ENCODE data around the gene ZNF784.

Gene ZNF784

DNA sequence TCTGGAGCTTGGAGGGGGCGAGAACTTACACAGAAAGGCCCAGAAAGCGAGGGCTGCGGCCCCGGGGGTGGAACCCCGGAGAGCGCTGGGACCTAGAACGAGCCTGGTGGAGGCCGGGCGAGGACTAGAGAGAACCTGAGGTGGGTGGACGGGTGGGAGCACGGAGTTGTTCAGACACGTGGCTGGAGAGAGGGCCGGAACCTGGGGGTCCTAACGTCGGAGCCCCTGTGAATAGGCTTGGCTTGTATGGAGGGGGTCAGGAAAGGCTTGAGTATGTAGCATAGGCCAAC lies 19.5 kb upstream of the ZNF784 start:
- peak overlapping the region; percentile 80 for H3K4me3 ChIP-seq (ENCODE audit: low read depth, low read length)
- in situ Hi-C loops (cut with HindIII; ENCODE audit: low pct_ligation_motif_present, low sequenced_read_pairs): no loop called here
- H3K27me3 ChIP-seq (replicated peaks): no peaks in the 10 kb centered on the region
- TF ChIP-seq, protein P1, sequence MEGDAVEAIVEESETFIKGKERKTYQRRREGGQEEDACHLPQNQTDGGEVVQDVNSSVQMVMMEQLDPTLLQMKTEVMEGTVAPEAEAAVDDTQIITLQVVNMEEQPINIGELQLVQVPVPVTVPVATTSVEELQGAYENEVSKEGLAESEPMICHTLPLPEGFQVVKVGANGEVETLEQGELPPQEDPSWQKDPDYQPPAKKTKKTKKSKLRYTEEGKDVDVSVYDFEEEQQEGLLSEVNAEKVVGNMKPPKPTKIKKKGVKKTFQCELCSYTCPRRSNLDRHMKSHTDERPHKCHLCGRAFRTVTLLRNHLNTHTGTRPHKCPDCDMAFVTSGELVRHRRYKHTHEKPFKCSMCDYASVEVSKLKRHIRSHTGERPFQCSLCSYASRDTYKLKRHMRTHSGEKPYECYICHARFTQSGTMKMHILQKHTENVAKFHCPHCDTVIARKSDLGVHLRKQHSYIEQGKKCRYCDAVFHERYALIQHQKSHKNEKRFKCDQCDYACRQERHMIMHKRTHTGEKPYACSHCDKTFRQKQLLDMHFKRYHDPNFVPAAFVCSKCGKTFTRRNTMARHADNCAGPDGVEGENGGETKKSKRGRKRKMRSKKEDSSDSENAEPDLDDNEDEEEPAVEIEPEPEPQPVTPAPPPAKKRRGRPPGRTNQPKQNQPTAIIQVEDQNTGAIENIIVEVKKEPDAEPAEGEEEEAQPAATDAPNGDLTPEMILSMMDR (IDR thresholded peaks at IDR 0.05; ENCODE audit: low read depth, low read length, missing control alignments): no peak
- H3K36me3 ChIP-seq (replicated peaks): peaks cover 8% of the 10 kb centered on the region
- H3K27ac ChIP-seq: peak overlapping the region; percentile 19
- DNase-seq: no peak

DNA sequence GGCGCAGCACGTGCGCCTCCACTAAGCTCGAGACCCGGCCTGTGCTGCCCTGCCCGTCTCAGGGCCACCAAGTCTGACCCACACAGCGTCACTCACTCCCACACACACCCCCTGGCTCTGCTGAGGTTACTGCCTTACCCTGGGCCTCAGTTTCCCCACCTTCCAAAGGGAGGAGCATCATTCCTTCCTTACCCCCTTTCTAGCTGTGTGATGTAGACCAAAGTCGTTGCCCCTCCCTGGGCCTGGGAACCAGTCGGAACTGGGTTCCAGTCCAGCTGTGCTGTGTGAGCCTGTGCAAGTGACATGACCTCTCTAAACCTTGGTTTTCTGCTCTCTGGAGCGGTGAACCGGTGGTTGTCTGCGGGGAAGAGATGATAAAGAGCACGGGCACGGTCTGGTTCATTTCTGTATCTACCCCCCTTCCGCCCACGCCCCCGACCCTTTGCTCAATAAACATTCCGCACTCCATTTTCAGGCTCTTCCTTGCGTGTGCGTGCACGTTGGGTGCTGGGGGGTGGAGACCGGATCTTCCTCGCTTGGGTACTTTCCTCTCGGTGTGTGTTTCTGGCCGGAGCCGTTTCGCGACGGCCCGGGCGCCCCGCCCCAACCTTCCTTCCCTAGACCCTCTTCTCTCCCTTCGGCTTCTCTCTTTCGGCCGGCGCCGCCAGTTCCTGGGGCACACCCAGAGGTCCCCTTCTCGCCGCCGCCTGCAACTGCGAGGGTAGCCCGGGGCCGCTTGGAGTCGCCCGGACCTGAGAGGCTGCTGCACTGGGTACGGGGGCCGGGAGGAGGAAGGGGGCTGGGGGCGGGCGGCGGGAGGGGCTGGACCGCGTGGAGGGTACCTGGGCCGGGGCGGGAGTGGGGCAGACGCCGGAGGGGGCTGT lies 18.9 kb upstream of the ZNF784 start, which contains the start of gene ZNF581:
ZNF581 (plus strand) TSS at position 647 of the 884 bp plus-strand sequence. CDS start 923 bp downstream, outside the sequence.
- Histone ChIP-seq H3K36me3 (replicated peaks) (peaks cover 8% of the 10 kb centered on the region), H3K4me3 (ENCODE audit: low read depth, low read length) (peak within 1 kb of the TSS; percentile 80), H3K27me3 (replicated peaks) (no peaks in the 10 kb centered on the region), H3K27ac (peak within 1 kb of the TSS; percentile 19)
- peak; percentile 65 for DNase-seq
- TF ChIP-seq, protein P1 (IDR thresholded peaks at IDR 0.05; ENCODE audit: low read depth, low read length, missing control alignments): no peak
- in situ Hi-C loops (cut with HindIII; ENCODE audit: low pct_ligation_motif_present, low sequenced_read_pairs): no loop called here

DNA sequence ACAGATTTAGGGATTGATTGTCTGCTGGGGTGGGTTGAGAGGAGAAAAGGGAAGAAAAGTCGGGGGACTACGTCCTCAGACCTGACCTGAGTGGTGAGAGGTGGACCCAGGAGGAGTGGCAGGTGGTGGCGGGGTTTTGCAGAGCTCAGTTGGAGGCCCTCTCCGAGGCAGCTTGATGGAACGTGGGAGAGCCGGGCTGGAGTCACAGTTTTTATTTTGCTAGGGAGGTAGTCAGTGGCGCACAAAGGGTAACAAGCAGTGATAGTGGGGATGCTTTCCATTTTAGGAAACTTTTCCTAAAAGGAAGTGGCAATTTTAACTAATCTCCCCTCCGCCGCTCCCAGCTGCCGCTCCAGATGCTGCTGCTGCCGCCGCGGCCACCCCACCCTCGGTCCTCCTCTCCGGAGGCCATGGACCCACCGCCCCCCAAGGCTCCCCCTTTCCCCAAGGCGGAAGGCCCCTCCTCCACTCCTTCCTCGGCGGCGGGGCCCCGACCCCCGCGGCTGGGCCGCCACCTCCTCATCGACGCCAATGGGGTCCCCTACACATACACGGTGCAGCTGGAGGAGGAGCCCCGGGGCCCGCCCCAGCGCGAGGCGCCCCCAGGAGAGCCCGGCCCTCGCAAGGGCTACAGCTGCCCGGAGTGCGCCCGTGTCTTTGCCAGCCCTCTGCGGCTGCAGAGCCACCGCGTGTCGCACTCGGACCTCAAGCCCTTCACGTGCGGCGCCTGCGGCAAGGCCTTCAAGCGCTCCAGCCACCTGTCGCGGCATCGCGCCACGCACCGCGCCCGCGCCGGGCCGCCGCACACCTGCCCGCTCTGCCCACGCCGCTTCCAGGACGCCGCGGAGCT lies 18.0 kb upstream of the ZNF784 start:
- Histone ChIP-seq H3K27me3 (replicated peaks) (no peaks in the 10 kb centered on the region), H3K27ac (no peak overlapping the region), H3K4me3 (ENCODE audit: low read depth, low read length) (peak overlapping the region; percentile 80), H3K36me3 (replicated peaks) (peaks cover 8% of the 10 kb centered on the region)
- DNase-seq: no peak
- TF ChIP-seq, protein P1 (IDR thresholded peaks at IDR 0.05; ENCODE audit: low read depth, low read length, missing control alignments): no peak
- in situ Hi-C loops (cut with HindIII; ENCODE audit: low pct_ligation_motif_present, low sequenced_read_pairs): no loop called here

DNA sequence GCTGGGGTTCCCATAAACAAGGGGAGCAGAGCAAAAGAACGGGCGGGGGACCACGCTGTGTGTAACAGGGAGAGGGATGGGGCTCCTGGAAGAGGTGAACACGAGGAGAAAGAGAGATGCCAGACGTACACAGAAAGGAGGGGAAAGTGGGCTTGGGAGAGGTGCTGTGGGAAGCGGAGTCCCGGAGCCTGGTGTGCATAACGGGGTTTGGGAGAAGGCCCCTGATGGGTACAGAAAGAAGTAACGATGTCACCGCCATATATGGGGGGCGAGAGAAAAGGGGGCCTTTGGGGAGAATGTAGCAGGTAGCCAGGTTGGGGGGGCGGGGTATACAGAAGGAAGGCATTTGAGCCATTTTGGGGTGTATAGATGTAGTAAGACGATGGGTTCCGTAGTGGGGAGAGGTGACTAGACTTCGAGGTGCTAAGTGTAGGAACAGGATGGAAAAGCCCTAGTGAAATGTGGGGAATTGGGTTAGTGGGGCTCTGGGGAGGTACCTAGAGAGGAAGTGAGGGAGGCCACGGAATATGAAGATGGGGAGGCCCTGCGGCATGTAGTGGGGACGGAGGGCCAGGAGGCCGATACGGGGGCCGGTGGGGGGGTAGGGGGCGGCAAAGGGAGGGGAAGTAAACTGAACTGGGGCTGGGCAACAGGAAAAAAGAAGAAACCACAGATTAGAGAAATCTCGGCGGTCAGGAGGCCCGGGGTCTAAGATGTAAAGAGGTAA lies 17.2 kb upstream of the ZNF784 start:
- H3K4me3 ChIP-seq (ENCODE audit: low read depth, low read length): peak overlapping the region; percentile 80
- in situ Hi-C loops (cut with HindIII; ENCODE audit: low pct_ligation_motif_present, low sequenced_read_pairs): no loop called here
- TF ChIP-seq, protein P1 (IDR thresholded peaks at IDR 0.05; ENCODE audit: low read depth, low read length, missing control alignments): no peak
- H3K27ac ChIP-seq: peak overlapping the region; percentile 82
- no peak for DNase-seq
- no peaks in the 10 kb centered on the region for H3K27me3 ChIP-seq (replicated peaks)
- H3K36me3 ChIP-seq (replicated peaks): peaks cover 8% of the 10 kb centered on the region

DNA sequence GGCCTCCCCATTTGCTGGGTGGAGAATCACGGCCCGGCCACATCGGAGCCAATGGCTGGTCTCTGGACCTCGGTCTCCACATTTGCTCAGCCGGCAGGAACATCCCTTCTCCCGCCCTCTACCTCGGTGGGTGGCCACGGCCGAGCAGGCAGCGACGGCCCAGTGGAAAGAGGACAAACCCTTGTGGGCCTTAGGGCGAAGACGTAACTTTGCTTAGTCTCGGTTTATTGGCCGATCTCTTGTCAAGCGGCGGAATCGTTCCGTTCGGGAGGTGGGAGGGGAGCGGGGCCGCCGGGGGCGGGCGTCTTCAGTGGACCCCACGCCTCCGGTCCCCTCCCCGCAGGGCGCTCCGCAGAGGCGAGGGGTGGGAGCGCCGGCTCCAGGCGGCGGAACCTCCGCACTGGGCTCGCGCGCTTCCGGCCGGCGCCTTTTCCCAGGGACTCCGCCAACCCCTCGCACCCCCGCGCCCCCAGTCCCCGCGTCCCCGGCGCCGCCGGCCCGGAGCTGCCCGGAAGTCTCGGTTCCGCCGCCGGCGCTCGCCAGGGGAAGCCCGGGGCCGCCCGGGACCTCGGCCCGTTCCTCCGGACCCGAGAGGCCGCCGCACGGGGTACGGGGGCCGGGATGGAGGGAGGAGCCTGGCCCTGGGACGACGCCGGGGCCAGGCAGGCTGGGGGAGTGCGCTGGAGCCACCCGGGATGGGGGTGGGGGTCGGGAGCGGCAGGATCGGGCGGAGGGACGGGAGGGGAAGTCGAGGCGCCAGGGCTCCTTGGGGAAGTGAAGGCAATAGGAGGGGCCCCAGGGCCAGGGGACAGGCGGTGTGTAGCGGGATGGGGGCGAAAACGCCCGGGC lies 16.4 kb upstream of the ZNF784 start, which contains the start of gene ZNF580:
ZNF580 (plus strand) TSS at position 426 of the 849 bp plus-strand sequence. CDS start 1,507 bp downstream, outside the sequence.
- Histone ChIP-seq H3K36me3 (replicated peaks) (peaks cover 8% of the 10 kb centered on the region), H3K4me3 (ENCODE audit: low read depth, low read length) (peak within 1 kb of the TSS; percentile 80), H3K27ac (peak within 1 kb of the TSS; percentile 82), H3K27me3 (replicated peaks) (no peaks in the 10 kb centered on the region)
- TF ChIP-seq, protein P1 (IDR thresholded peaks at IDR 0.05; ENCODE audit: low read depth, low read length, missing control alignments): no peak
- in situ Hi-C loops (cut with HindIII; ENCODE audit: low pct_ligation_motif_present, low sequenced_read_pairs): no loop called here
- DNase-seq: peak; percentile 75

Data from brain microvascular endothelial cell (primary cell).